PC-3 (cell line): ENCODE data around the gene RIPPLY1.

Source experiments
- CTCF ChIP-seq: fragments of 300-600 bp; sonication (generic); conservative IDR thresholded peaks from 2 replicates; pipeline ENCODE4 v1.5.1; 2017; ENCODE audit warnings: antibody characterized with exemption, low read depth, mild to moderate bottlenecking, low read length
- EZH2 ChIP-seq: fragments of 300-600 bp; sonication (generic); IDR thresholded peaks from one replicate; pipeline ENCODE4 v1.6.1; 2017; ENCODE audit warnings: antibody characterized with exemption, mild to moderate bottlenecking, low read length; ENCODE audit not compliant: unreplicated experiment

- TF ChIP-seq CTCF (no peak), EZH2 (no peak)
Observed at GRCh38 chrX:106948641-106949040, 45.5 kb upstream of the RIPPLY1 start.
